ENCODE data around the gene AGPS.

The AGPS gene

GRCh38 chr2:177592397-177592796 is 199.8 kb downstream of the AGPS start:
- no peak for DNase-seq (ENCODE audit: low read depth)

GRCh38 chr2:177592945-177593344 is 200.4 kb downstream of the AGPS start:
- DNase-seq (ENCODE audit: low read depth), result no peak

DNA sequence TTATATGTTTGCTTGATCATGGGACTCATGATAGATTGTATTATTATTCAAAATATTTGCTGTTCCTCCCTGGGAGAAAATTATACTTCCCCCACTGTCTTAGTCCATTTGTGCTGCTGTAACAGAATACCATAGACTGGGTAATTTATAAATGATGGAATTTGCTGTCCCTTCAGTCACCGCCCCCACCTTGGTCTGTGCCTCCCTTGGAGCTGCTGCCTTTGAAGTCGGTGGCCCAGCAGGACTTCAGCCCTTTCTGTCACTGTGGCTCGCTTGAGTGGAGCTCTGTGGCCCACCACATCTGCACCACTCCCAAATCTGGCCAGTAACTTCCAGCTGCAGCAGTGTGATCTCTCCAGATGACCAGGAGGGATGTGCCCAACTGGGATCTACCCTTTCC is 200.8 kb downstream of the AGPS start:
- DNase-seq (ENCODE audit: low read depth), result no peak
